HG02970 (cell line): Measurements from ENCODE around the gene CLPTM1L.
"Not testable (repeated sequence)": the region's sequence is repeated elsewhere in the genome, so short reads cannot be mapped to it uniquely, and the experiment has no call there.

Source experiments
- ATAC-seq: cut with Tn5 transposase; IDR thresholded peaks from one replicate; pipeline ENCODE4 v1.9.1; 2021; ENCODE audit warnings: mild to moderate bottlenecking, moderate library complexity, moderate number of reproducible peaks; ENCODE audit not compliant: unreplicated experiment, low FRiP score

The CLPTM1L gene

DNA sequence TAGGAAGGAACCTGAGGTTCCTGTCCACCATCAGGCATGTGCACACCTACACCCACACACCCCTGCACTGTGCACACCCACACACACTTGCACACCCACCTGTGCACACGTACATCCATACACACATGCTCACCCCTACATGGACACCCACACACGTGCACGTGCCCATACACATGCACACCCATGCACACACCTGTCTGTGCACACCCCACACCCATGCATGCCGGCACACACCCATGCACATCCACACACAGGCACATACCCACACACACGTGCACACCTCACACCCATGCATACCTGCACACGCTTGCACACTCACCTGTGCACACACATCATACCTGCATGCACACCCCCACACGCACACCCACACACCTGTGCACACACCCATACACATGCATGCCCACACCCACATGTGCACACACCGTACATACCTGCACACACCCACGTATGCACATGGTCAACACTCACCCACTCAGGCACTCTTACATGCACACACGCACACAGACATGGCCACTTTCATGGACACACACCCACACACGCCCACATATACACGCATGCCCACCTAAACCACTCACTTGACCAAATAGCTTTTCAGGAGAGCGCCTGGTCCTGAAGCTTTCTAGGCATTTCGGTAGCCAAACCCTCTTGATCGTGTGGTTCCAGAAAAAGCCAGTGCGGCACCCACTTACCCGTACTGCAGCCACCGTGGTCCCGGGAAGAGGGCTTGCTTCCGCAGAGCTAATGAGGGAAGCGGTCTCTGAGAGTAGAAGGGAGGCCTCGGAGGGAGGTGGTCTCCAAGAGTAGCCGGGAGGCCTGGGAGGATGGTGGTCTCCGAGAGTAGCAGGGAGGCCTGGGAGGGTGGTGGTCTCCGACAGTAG, 36.7 kb upstream of the CLPTM1L start:
- ATAC-seq = no peak

GRCh38 chr5:1380910-1381309, 36.0 kb upstream of the CLPTM1L start:
- no peak for ATAC-seq

DNA sequence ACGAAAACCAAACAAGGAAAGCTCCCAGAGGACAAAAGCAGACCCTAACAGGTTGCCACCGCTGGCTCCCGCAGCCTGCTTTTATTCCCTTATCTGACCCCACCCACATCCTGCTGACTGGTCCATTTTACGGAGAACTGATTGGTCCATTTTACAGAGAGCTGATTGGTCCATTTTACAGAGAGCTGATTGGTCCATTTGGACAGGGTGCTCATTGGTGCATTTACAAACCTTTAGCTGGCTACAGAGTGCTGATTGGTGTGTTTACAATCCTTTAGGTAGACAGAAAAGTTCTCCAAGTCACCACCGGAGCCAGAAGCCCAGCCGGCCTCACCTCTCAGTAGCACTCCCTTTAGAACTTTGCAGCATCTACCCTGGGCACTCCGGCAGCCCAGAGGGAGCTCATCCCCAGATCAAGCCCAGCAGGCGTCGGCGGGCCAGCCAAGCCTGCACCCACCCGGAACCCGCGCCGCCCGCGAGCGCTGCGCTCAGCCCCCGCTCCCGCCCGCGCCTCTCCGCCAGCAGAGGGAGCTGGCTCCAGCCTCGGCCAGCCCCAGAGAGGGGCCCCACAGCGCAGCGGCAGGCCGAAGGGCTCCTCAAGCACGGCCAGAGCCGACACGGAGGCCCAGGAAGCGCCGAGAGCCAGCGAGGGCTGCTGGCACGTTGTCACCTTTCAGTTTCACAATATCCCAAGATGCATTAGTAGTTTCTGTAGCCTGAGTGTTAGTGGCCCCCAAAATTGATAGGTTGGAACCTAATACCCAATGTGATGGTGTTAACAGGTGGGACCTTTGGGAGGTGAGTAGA, 35.3 kb upstream of the CLPTM1L start:
- ATAC-seq = no peak

DNA sequence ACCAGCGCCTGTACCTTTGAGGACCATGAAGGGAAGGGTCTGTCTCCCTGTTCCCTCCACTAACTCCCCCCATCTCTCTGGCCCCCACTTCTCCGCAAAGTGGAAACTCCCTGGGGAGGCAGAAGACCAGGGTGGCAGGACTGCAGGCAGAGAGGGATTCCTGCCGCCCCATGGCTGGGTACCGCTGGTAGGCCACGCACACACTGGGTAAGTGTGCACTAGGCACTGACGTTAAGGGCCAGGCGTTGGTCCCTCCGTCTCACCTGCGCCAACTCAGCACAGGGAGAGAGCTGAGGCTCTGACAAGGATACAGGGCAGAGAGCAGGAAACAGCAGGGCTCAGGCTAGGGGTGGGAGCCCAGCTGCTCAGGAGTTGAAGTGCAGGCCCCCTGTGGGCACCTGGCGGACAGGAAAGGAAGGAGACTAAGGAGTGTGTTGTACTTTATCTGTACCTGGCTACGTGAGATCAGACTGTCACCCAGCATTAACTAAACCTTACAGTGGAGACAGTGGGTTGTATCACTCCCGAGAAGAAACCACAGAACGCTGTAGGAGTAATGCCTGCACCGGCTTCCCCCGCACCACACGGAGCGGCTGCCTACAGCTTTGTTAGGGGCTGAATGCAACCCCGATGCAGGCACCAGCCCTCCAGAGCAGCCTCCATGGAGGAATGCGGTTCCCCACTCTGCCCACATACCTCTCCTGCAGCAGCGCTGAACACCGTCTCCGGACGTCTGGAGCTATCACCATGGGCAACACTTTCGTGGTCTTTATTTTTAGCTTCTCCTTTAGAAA, 34.2 kb upstream of the CLPTM1L start:
- no peak for ATAC-seq

DNA sequence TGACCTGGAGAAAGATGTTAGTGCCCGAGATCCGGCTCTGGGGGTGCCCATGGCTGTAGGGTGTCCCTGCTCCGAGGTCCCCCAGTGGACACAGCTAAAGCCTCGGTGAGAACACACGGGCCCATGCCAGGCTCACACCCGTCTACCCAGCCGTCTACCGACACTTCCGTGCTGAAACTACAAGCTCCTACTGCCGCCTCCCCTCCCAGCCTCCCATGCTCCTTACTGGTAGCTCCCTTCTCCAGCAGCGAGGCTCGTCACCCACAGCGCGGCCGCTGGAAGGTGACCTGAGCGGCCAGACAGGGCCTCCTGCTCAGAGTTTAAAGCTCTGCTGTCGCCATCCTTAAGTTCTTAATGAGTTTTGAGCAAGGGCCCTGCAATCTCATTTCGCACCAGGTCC, 33.2 kb upstream of the CLPTM1L start:
- ATAC-seq = no peak

GRCh38 chr5:1376981-1377380, 32.1 kb upstream of the CLPTM1L start:
- ATAC-seq = no peak

DNA sequence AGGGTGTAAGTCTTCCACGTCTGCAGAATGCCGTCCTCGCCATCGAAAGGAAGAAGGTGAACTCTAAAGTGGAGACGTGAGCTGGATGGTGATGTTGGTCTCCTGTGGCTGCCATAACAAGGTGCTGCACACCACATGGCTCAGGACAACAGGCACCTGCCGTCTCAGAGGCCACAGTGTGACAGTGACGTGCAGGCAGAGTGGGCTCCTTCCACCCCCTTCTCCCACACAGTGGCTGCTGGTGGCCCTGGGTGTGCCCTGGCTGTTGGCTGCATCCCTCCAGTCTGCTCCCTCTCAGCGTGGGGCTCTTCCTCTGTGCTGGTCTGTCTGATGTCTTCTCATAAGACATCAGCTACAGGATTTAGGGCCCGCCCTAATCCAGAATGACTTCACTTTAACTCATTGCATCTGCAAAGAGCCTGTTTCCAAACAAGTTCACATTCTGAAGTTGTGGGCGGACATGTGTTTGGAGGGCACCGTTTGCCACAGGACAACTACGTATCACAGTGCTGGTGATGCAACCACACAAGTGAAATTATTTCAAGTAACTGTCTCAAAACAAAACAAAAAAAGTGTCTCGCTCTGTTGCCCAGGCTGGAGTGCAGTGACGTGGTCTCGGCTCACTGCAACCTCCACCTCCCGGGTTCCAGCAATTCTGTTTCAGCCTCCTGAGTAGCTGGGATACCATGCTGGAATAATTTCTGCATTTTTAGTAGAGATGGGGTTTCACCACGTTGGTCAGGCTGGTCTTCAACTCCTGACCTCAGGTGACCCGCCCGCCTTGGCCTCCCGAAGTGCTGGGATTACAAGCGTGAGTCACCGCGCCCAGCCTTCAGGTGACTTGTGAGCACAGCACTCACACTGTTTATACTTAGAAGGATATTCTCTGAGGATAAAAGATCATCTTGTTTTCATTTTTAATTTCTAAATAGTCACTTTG, 31.2 kb upstream of the CLPTM1L start:
- no peak for ATAC-seq

DNA sequence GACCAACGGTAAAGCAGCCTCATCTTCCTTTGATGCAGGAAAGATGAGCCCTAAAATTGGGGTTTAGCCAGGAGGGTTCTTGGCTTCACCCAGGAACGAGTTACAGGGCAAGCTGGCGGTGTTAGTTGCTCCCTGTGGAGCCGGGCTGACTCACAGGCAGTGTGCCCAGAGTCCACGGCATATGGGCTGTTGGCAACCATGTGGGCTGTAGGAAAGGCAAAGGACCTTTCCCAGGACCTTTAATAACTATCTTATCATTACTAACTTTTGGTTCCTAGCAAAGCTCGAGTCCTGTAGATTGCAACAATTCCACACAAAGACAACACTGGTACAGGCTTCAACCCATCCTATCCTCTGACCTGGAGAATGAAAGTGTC, 29.8 kb upstream of the CLPTM1L start:
- no peak for ATAC-seq

DNA sequence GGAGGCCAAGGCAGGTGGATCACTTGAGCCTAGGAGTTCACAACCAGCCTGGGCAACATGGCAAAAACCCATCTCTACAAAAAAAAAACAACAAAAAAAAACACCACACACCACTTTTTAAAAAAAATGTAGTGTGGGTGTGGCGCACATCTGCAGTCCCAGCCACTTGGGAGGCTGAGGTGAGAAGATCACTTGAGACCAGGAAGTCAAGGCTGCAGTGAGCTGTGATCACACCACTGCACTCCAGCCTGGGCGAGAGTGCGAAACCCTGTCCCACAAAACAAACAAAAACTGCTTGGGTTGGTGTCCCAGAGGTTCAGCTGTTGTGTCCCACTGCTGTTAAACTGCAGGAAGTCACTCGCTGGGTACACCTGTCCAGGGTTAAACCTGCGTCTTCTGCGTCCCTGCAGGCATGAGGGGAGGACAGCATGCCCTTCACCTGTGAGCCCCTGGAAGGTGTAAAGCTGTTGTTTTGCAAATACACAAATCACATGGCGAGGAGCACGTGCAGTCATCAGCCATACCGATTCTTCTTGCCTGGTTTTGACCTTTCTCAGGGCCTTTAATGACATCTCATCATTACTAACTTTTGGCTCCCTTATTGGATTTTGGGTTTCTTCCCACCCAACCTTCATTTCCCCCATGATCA, 29.3 kb upstream of the CLPTM1L start:
- ATAC-seq = no peak

DNA sequence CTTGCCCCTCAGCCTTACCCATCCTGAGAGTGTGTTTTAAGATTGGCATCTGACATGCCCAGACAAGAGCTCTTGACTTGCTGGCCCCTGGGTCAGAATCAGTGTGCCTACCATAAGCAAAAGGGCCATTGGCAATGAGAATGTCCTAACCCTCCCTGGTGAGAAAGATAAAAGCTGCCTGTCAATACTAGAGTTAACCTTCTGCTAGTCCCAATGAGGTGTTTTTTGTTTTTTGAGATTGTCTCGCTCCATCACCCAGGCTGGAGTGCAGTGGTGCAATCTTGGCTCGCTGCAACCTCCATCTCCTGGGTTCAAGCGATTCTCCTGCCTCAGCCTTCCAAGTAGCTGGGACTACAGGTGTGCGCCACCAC, 27.1 kb upstream of the CLPTM1L start:
- not testable (repeated sequence) for ATAC-seq

GRCh38 chr5:1371218-1371971, 26.5 kb upstream of the CLPTM1L start:
- ATAC-seq = no peak

DNA sequence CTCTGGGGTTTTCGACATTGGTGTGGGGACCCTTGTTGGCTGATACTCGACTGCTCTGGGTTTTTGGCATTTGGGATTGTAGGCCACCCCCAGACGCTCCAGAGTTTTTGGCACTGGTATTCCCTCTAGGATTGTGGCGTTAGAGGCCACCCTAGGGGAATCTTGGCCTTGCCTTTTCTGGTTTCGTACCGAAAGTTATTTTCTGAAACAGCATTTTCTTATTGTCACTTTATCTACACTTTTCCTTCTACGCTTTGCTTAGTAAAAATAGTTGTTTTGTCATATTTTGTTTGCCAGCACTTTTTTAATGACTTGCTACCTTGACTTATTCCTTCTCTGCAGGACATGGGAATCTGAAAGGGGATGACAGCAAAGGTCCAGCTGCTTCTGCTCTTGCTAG, 25.1 kb upstream of the CLPTM1L start:
- no peak for ATAC-seq

- no peak for ATAC-seq
Observed at GRCh38 chr5:1368756-1369155, 23.9 kb upstream of the CLPTM1L start.

DNA sequence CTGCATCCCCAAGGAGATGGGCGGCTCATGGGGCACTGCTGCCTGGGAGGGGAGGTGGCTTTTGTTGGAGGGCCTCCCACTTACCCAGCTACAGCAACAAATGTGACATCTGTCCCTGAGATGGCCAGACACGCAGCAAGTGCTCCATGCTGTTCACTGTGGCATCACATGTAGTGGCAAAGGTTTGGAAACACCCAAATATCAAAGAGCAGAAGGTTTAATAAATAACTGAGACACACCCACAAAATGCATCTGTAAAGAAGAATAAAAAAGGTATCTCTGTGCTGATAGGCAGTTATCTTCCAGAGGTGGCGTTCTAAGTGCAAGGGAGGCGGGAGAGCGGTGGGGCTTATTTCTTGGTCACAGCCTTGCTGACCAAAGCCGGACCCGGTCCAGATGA, 23.3 kb upstream of the CLPTM1L start:
- ATAC-seq = no peak

DNA sequence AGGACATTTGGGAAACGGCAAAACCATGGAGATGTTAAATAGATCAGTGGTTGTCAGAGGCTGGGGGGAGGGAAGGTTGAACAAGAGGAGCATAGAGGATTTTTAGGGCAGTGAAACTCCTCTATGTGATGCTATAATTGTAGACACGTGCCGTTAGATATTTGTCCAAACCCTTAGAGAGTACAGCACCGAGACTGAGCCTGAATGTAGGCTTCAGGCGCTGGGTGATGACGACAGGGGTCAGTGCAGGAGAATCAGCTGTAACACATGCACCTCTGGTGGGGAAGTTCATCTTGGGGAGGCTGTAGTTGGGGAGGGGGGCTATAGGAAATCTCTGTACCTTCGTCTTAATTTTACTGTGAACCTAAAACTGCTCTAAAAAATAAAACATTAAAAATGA, 22.2 kb upstream of the CLPTM1L start:
- ATAC-seq = no peak

DNA sequence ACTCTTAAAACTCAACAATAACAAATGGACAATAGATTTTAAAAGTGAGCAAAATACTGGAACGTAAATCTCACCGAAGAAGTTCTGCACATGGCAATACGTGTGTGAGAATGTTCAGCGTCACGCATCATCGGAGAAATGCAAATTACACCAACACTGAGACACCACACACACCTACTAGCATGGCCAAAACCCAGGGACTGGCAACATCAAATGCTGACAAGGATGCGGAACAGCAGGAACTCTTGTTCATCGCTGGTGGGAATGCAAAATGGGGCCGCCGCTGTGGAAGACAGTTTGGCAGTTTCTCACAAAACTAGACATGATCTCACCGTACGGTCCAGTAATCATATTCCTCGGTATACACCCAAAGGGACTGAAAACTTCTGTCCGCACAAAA, 21.6 kb upstream of the CLPTM1L start:
- ATAC-seq = no peak

- ATAC-seq = no peak
Observed at GRCh38 chr5:1364211-1364610, 19.3 kb upstream of the CLPTM1L start.

DNA sequence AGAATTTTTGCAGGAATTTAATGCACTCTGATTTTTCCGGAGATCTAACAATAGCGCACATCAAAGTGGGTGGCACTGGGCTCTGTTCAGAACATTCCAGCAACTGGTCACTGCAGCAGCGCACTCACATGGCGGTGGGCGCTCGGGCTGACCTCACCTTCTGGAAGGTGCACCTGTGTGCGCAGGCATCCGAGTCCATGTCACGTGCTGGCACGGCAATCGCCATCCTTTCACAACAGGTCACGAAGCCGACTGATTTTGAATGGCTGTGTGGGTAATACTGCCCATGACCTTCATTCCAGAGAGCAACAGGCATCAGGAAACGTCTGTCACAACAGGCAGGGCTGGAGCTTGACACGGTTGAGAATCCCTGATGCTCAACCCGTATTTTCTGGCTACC, 18.7 kb upstream of the CLPTM1L start:
- no peak for ATAC-seq

DNA sequence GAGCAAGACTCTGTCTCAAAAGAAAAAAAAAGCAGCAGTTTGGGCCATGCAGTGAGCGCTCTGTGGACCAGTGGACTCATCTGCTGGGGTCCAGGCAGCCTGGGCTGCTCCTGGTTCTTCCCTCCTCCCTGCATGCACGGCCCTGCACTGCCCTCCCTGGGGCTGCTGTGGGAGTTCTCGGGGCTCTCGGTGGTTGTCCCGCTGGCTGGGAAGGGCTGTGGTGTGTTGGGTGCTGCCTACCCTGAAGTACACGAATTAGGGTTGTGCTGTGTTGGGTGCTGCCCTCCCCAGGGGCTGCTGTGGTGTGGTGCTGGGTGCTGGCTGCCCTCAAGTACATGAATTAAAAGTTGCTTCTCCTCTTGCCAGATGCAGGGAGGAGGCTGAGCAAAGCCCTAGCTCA, 18.3 kb upstream of the CLPTM1L start:
- ATAC-seq = no peak
